GM12878 (cell line): ENCODE results near the gene PODN.

Source experiments
- CTCF ChIP-seq, 3 experiments: IDR thresholded peaks in 2 of 3; conservative IDR thresholded peaks in 1 of 3; 2 replicates each; pipeline ENCODE4 v1.5.1; 2011; ENCODE audit warnings: low read depth in 3 of 3, low read length in 3 of 3, mild to moderate bottlenecking in 3 of 3, control low read depth in 2 of 3, moderate library complexity in 2 of 3, inconsistent platforms in 1 of 3, mixed read lengths in 1 of 3; ENCODE audit not compliant: control insufficient read depth in 2 of 3, insufficient read depth in 1 of 3; ENCODE audit errors: extremely low read depth in 1 of 3
- ELK1 ChIP-seq: IDR thresholded peaks from 2 replicates; pipeline ENCODE4 v1.6.1; 2012; ENCODE audit warnings: low read depth, low read length, improper control_type of control experiment
- ETV6 ChIP-seq, 2 experiments: fragments of 450-650 bp in 1 of 2; IDR thresholded peaks in 1 of 2; conservative IDR thresholded peaks in 1 of 2; 2 replicates each; pipeline ENCODE4 v1.6.1; 2014; ENCODE audit warnings: antibody characterized with exemption in 1 of 2, borderline replicate concordance in 1 of 2, low read depth in 1 of 2, mild to moderate bottlenecking in 1 of 2, moderate library complexity in 1 of 2
- NBN ChIP-seq: fragments of 450-650 bp; IDR thresholded peaks from 2 replicates; pipeline ENCODE4 v1.6.1; 2016

- no peak for TF ChIP-seq CTCF (IDR thresholded peaks at IDR 0.05 in 2 of 3, conservative IDR thresholded peaks at IDR 0.05 in 1 of 3; ENCODE audit: control insufficient read depth in 2 of 3, extremely low read depth in 1 of 3, insufficient read depth in 1 of 3, low read depth in 3 of 3, low read length in 3 of 3)
- no peak for TF ChIP-seq ETV6 (conservative IDR thresholded peaks at IDR 0.05 in 1 of 2, IDR thresholded peaks at IDR 0.05 in 1 of 2; ENCODE audit: borderline replicate concordance in 1 of 2, low read depth in 1 of 2)
- TF ChIP-seq NBN: no peak
- TF ChIP-seq ELK1: no peak
These were observed 23.4 kb upstream of the PODN start for GRCh38 chr1:53038566-53038965.
